CD4-positive, alpha-beta T cell (primary cell): ENCODE results near the gene RAPGEF4. TPM values are rescaled to one million over a fixed set of nuclear protein-coding genes. Genes with fewer than 3 reads are reported as not detected.

Experiments
- ATAC-seq: fragments of 200-7000 bp; cut with Tn5 transposase; one replicate; pipeline ENCODE4 v1.10.0; 2022; ENCODE audit warnings: mild to moderate bottlenecking; ENCODE audit not compliant: poor library complexity
- CTCF ChIA-PET: fragments of 350-600 bp; sonication (Branson Sonifier 250); formaldehyde crosslinking; loops from one replicate; lab custom pipeline; 2021; ENCODE audit warnings: antibody characterized with exemption, inconsistent platforms; lab: Charles Lee
- POLR2A ChIA-PET: fragments of 350-600 bp; sonication (Branson Sonifier 250); formaldehyde crosslinking; loops from one replicate; lab custom pipeline; 2021; ENCODE audit warnings: antibody characterized with exemption, inconsistent platforms; lab: Charles Lee
- DNase-seq, 14 experiments: peaks; one replicate each; pipeline ENCODE4 v3.0.0-alpha.2; 2013 to 2020; ENCODE audit warnings: mixed read lengths in 2 of 14
- H3K27ac ChIP-seq, 2 donors: one replicate each; pipeline versions ENCODE4 v1.5.1 to v1.7.0; 2013; ENCODE audit warnings: low read length in 2 of 2, low read depth in 1 of 2, mild to moderate bottlenecking in 1 of 2
- H3K27me3 ChIP-seq, 2 experiments: 1 replicate in 1 of 2; 2 replicates in 1 of 2; pipeline versions ENCODE4 v1.6.1 to v1.7.0; 2013; ENCODE audit warnings: low read length in 2 of 2, control low read depth in 1 of 2, mild to moderate bottlenecking in 1 of 2, moderate library complexity in 1 of 2; ENCODE audit not compliant: insufficient read depth in 2 of 2, control insufficient read depth in 1 of 2
- H3K36me3 ChIP-seq: one replicate; pipeline ENCODE4 v1.6.1; 2013; ENCODE audit warnings: low read length, control low read depth; ENCODE audit not compliant: insufficient read depth
- H3K4me1 ChIP-seq: one replicate; pipeline ENCODE4 v1.6.1; 2013; ENCODE audit warnings: low read length, control low read depth; ENCODE audit not compliant: insufficient read depth
- H3K4me3 ChIP-seq: one replicate; pipeline ENCODE4 v1.5.1; 2013; ENCODE audit warnings: mild to moderate bottlenecking, low read length, moderate library complexity
- H3K9me3 ChIP-seq, 2 experiments: 1 replicate in 1 of 2; 2 replicates in 1 of 2; pipeline versions ENCODE4 v1.6.1 to v1.7.0; 2013; ENCODE audit warnings: low read length in 2 of 2, mild to moderate bottlenecking in 2 of 2, control low read depth in 1 of 2, moderate library complexity in 1 of 2; ENCODE audit not compliant: control insufficient read depth in 1 of 2, insufficient read depth in 1 of 2
- H3K27ac Mint-ChIP-seq: one replicate; pipeline ENCODE4 v1.8.0; 2020; ENCODE audit warnings: mixed read lengths
- H3K27me3 Mint-ChIP-seq: one replicate; pipeline ENCODE4 v1.8.0; 2021; ENCODE audit warnings: mixed read lengths
- H3K36me3 Mint-ChIP-seq: one replicate; pipeline ENCODE4 v1.8.0; 2021; ENCODE audit warnings: low read depth, mixed read lengths
- H3K4me1 Mint-ChIP-seq: one replicate; pipeline ENCODE4 v1.8.0; 2021; ENCODE audit warnings: low read depth, mixed read lengths
- H3K4me3 Mint-ChIP-seq: one replicate; pipeline ENCODE4 v1.8.0; 2020; ENCODE audit warnings: mild to moderate bottlenecking, mixed read lengths
- H3K9me3 Mint-ChIP-seq: one replicate; pipeline ENCODE4 v1.8.0; 2020; ENCODE audit warnings: mixed read lengths
- intact Hi-C, 2 experiments: fragments of 100-400 bp; cut with DNase I in 1 of 2; cut with micrococcal nuclease in 1 of 2; formaldehyde crosslinking; loops; one replicate each; pipeline versions ENCODE4 v1.15.1 to v1.9.0; 2023 to 2025; cut with DNase I, micrococcal nuclease
- total RNA-seq, 174 experiments: library from RNA in 2 of 174; stranded (reverse) in 2 of 174; gene quantifications; one replicate each; pipeline ENCODE4 v1.2.3 and lab custom pipeline; 2021 to 2026
- TF ChIP-seq, protein P1 (sequence below): fragments of 200-600 bp; IDR thresholded peaks from one replicate; pipeline ENCODE4 v1.8.0; 2022; ENCODE audit warnings: antibody characterized with exemption, mild to moderate bottlenecking

The RAPGEF4 gene
- total RNA-seq, 2 experiments from 2014 or later = 0.69 to 0.73 TPM

DNA sequence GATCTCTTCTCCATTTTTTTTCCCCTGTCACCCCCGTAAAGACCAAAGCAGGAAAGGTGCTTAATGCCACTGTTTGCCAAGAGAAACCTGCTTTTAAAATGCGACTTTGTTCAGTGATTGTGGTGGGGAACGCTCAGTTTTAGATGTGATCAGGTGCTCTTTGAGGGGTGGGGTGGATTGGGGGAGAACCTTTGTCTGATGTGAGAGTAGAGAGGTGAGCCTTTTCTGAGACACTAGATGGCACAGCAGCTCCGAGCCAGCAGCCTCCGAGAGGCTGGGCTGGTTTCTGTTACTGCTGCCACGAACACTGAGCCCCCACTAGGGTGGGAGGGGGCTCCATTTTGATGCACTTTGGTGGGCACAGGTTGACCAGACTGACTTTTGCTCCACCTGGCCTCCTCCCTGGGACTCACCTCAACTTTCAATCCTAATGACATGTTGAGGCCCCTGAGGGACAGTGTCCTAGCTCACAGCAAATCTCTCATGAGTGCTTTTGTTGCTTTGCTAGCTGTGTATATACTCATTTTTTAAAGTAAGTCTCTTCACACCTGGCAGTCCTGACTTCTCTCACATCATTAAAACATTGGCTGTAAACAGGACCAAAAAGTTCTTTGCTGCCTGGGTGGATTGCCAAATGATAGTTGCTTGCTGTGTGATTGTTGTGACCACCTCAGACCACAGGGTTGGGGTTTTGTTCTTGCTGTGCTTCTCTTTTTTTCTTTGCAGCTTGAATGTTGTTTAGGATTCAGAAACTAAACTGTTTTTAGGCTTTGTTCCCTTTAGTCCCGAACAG, 241.8 kb downstream of the RAPGEF4 start:
- no peak overlapping the region for H3K4me3 Mint-ChIP-seq
- Histone ChIP-seq H3K4me1 (no peaks in the 10 kb centered on the region), H3K9me3 (no peaks in the 10 kb centered on the region), H3K36me3 (no peaks in the 10 kb centered on the region), H3K27ac (no peak overlapping the region), H3K4me3 (no peak overlapping the region), H3K27me3 (peaks cover 0 to 3% of the 10 kb centered on the region in 2 experiments)
- no peaks in the 10 kb centered on the region for H3K9me3 Mint-ChIP-seq
- intact Hi-C loops = no loop called here
- TF ChIP-seq, protein P1, sequence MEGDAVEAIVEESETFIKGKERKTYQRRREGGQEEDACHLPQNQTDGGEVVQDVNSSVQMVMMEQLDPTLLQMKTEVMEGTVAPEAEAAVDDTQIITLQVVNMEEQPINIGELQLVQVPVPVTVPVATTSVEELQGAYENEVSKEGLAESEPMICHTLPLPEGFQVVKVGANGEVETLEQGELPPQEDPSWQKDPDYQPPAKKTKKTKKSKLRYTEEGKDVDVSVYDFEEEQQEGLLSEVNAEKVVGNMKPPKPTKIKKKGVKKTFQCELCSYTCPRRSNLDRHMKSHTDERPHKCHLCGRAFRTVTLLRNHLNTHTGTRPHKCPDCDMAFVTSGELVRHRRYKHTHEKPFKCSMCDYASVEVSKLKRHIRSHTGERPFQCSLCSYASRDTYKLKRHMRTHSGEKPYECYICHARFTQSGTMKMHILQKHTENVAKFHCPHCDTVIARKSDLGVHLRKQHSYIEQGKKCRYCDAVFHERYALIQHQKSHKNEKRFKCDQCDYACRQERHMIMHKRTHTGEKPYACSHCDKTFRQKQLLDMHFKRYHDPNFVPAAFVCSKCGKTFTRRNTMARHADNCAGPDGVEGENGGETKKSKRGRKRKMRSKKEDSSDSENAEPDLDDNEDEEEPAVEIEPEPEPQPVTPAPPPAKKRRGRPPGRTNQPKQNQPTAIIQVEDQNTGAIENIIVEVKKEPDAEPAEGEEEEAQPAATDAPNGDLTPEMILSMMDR = no peak
- ChIA-PET POLR2A (no interaction called here), CTCF (no interaction called here)
- peaks cover 5% of the 10 kb centered on the region for H3K4me1 Mint-ChIP-seq
- no peaks in the 10 kb centered on the region for H3K36me3 Mint-ChIP-seq
- H3K27ac Mint-ChIP-seq = no peak overlapping the region
- peak in 1 of 14 experiments; percentile 23 for DNase-seq
- peak; percentile 34 for ATAC-seq
- H3K27me3 Mint-ChIP-seq = peaks cover 5% of the 10 kb centered on the region

DNA sequence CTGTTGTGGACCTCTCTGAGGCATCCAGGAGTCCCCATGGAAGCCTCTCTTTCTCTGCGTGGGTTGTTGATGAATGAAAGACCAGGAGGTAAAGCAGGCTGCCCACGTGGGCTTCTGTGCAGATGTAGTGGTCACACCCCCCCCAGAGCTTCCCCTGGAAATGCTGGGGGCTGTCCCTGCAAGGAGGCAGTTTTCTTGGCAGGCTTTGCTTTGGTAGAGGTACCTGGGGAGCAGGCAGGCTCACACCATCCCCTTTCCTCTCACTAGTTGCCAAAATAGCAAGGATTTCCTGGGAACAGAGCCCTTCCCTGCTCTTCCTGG, 242.4 kb downstream of the RAPGEF4 start:
- peaks cover 5% of the 10 kb centered on the region for H3K4me1 Mint-ChIP-seq
- peaks cover 0 to 3% of the 10 kb centered on the region in 2 experiments for H3K27me3 ChIP-seq
- H3K9me3 ChIP-seq = no peaks in the 10 kb centered on the region
- DNase-seq (no peak), ATAC-seq (no peak)
- no peaks in the 10 kb centered on the region for H3K4me1 ChIP-seq
- H3K4me3 ChIP-seq = no peak overlapping the region
- H3K9me3 Mint-ChIP-seq = no peaks in the 10 kb centered on the region
- no peaks in the 10 kb centered on the region for H3K36me3 ChIP-seq
- peaks cover 5% of the 10 kb centered on the region for H3K27me3 Mint-ChIP-seq
- intact Hi-C loops = no loop called here
- TF ChIP-seq, protein P1 = no peak
- ChIA-PET POLR2A (no interaction called here), CTCF (no interaction called here)
- no peak overlapping the region for H3K27ac ChIP-seq
- no peak overlapping the region for H3K27ac Mint-ChIP-seq
- H3K4me3 Mint-ChIP-seq = no peak overlapping the region
- H3K36me3 Mint-ChIP-seq = no peaks in the 10 kb centered on the region

DNA sequence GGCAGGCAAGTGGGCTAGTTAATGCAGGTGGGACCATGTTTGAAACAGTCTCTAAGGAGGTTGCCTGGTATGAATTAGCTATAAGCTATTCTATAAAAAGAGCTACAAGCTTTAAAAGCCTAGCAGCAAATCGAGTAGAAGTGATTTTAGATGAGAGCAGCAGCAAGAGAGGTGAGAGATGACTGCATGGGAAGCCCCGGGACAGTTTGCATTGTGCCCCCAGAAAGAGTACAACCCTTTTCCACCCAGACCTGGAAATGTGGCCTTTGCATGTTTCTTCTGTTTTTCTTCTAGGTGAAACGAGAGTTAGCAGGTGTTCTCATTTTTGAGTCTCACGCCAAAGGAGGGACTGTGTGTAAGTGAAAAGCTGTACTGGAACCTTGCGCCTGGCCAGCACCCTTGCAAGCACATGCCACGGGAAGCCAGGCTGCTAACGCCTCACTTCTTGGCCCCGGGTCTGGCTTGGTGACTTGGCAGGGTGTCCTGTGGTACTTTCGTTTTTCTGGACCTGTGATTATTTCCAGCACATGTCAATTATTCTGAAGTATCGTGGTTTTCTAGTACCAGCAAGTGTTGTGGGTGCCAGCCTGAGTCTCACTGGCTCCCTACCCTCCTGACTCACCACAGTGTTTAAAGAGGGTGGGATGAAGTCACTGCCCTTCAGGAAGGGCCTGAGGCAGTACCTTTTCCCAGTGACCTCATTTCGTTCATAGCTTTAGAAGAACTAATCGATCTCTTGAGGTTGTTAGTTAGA, 249.7 kb downstream of the RAPGEF4 start:
- Histone ChIP-seq H3K4me3 (no peak overlapping the region), H3K36me3 (no peaks in the 10 kb centered on the region), H3K27ac (no peak overlapping the region), H3K27me3 (peaks cover 0 to 3% of the 10 kb centered on the region in 2 experiments), H3K4me1 (peaks cover 3% of the 10 kb centered on the region), H3K9me3 (no peaks in the 10 kb centered on the region)
- ATAC-seq (no peak), DNase-seq (no peak)
- Mint-ChIP-seq H3K36me3 (no peaks in the 10 kb centered on the region), H3K4me3 (no peak overlapping the region), H3K27ac (no peak overlapping the region), H3K9me3 (no peaks in the 10 kb centered on the region), H3K27me3 (peaks cover 14% of the 10 kb centered on the region), H3K4me1 (no peaks in the 10 kb centered on the region)
- TF ChIP-seq, protein P1 = no peak
- ChIA-PET CTCF (no interaction called here), POLR2A (no interaction called here)
- intact Hi-C loops = no loop called here
